ENCODE measurements around the gene NFKB2. TPM values are rescaled to one million over a fixed set of nuclear protein-coding genes. Genes with fewer than 3 reads are reported as not detected.

NFKB2 gene
- total RNA-seq, 1 donor from 2014 or later, result 11.0 TPM

GRCh38 chr10:102375867-102376266 is 19.6 kb upstream of the NFKB2 start:
- H3K9me3 ChIP-seq (ENCODE audit: control insufficient read depth in 3 of 3, low read length in 3 of 3), result peaks cover 0 to 3% (median 0%) of the 10 kb centered on the region in 3 donors
- no peaks in the 10 kb centered on the region for H3K4me1 ChIP-seq (ENCODE audit: control insufficient read depth in 3 of 3, insufficient read depth in 3 of 3, low read length in 3 of 3)
- no peaks in the 10 kb centered on the region for H3K27me3 ChIP-seq (ENCODE audit: control insufficient read depth in 3 of 3, insufficient read depth in 3 of 3, low read length in 3 of 3)
- H3K27ac ChIP-seq (ENCODE audit: low read depth, low read length), result no peak overlapping the region
- H3K4me3 ChIP-seq (ENCODE audit: low read length in 3 of 3), result no peak overlapping the region
- no peak overlapping the region for H3K9ac ChIP-seq (ENCODE audit: low read depth in 1 of 3, low read length in 3 of 3)
- peaks cover 66 to 75% (median 70%) of the 10 kb centered on the region in 3 donors for H3K36me3 ChIP-seq (ENCODE audit: control insufficient read depth in 3 of 3, insufficient read depth in 3 of 3, low read length in 3 of 3)

- Histone ChIP-seq H3K27me3 (ENCODE audit: control insufficient read depth in 3 of 3, insufficient read depth in 3 of 3, low read length in 3 of 3) (no peaks in the 10 kb centered on the region), H3K9ac (ENCODE audit: low read depth in 1 of 3, low read length in 3 of 3) (no peak overlapping the region), H3K4me3 (ENCODE audit: low read length in 3 of 3) (no peak overlapping the region), H3K27ac (ENCODE audit: low read depth, low read length) (no peak overlapping the region), H3K9me3 (ENCODE audit: control insufficient read depth in 3 of 3, low read length in 3 of 3) (no peaks in the 10 kb centered on the region), H3K36me3 (ENCODE audit: control insufficient read depth in 3 of 3, insufficient read depth in 3 of 3, low read length in 3 of 3) (peaks cover 63 to 72% (median 67%) of the 10 kb centered on the region in 3 donors), H3K4me1 (ENCODE audit: control insufficient read depth in 3 of 3, insufficient read depth in 3 of 3, low read length in 3 of 3) (no peaks in the 10 kb centered on the region)
Measured at GRCh38 chr10:102376901-102377300, 18.6 kb upstream of the NFKB2 start.

- Histone ChIP-seq H3K9me3 (ENCODE audit: control insufficient read depth in 3 of 3, low read length in 3 of 3) (no peaks in the 10 kb centered on the region), H3K36me3 (ENCODE audit: control insufficient read depth in 3 of 3, insufficient read depth in 3 of 3, low read length in 3 of 3) (peaks cover 59 to 62% (median 61%) of the 10 kb centered on the region in 3 donors), H3K27me3 (ENCODE audit: control insufficient read depth in 3 of 3, insufficient read depth in 3 of 3, low read length in 3 of 3) (no peaks in the 10 kb centered on the region), H3K27ac (ENCODE audit: low read depth, low read length) (no peak overlapping the region), H3K4me1 (ENCODE audit: control insufficient read depth in 3 of 3, insufficient read depth in 3 of 3, low read length in 3 of 3) (no peaks in the 10 kb centered on the region), H3K4me3 (ENCODE audit: low read length in 3 of 3) (no peak overlapping the region), H3K9ac (ENCODE audit: low read depth in 1 of 3, low read length in 3 of 3) (peak overlapping the region in 1 of 3 donors; percentile 8)
Measured at GRCh38 chr10:102379383-102379782, 16.1 kb upstream of the NFKB2 start.

- H3K4me1 ChIP-seq (ENCODE audit: control insufficient read depth in 3 of 3, insufficient read depth in 3 of 3, low read length in 3 of 3), result peaks cover 0 to 7% (median 0%) of the 10 kb centered on the region in 3 donors
- no peak overlapping the region for H3K9ac ChIP-seq (ENCODE audit: low read depth in 1 of 3, low read length in 3 of 3)
- H3K9me3 ChIP-seq (ENCODE audit: control insufficient read depth in 3 of 3, low read length in 3 of 3), result no peaks in the 10 kb centered on the region
- no peak overlapping the region for H3K4me3 ChIP-seq (ENCODE audit: low read length in 3 of 3)
- H3K36me3 ChIP-seq (ENCODE audit: control insufficient read depth in 3 of 3, insufficient read depth in 3 of 3, low read length in 3 of 3), result peaks cover 38 to 42% (median 42%) of the 10 kb centered on the region in 3 donors
- H3K27ac ChIP-seq (ENCODE audit: low read depth, low read length), result no peak overlapping the region
- no peaks in the 10 kb centered on the region for H3K27me3 ChIP-seq (ENCODE audit: control insufficient read depth in 3 of 3, insufficient read depth in 3 of 3, low read length in 3 of 3)
Measured at GRCh38 chr10:102381983-102382382, 13.5 kb upstream of the NFKB2 start.

- H3K27ac ChIP-seq (ENCODE audit: low read depth, low read length), result no peak overlapping the region
- H3K4me3 ChIP-seq (ENCODE audit: low read length in 3 of 3), result no peak overlapping the region
- peaks cover 37 to 40% (median 39%) of the 10 kb centered on the region in 3 donors for H3K36me3 ChIP-seq (ENCODE audit: control insufficient read depth in 3 of 3, insufficient read depth in 3 of 3, low read length in 3 of 3)
- H3K4me1 ChIP-seq (ENCODE audit: control insufficient read depth in 3 of 3, insufficient read depth in 3 of 3, low read length in 3 of 3), result peaks cover 0 to 7% (median 0%) of the 10 kb centered on the region in 3 donors
- no peaks in the 10 kb centered on the region for H3K9me3 ChIP-seq (ENCODE audit: control insufficient read depth in 3 of 3, low read length in 3 of 3)
- H3K9ac ChIP-seq (ENCODE audit: low read depth in 1 of 3, low read length in 3 of 3), result no peak overlapping the region
- no peaks in the 10 kb centered on the region for H3K27me3 ChIP-seq (ENCODE audit: control insufficient read depth in 3 of 3, insufficient read depth in 3 of 3, low read length in 3 of 3)
Measured at GRCh38 chr10:102382871-102383270, 12.6 kb upstream of the NFKB2 start.

GRCh38 chr10:102384053-102384452 is 11.5 kb upstream of the NFKB2 start:
- H3K27ac ChIP-seq (ENCODE audit: low read depth, low read length), result no peak overlapping the region
- H3K4me1 ChIP-seq (ENCODE audit: control insufficient read depth in 3 of 3, insufficient read depth in 3 of 3, low read length in 3 of 3), result peaks cover 0 to 7% (median 0%) of the 10 kb centered on the region in 3 donors
- no peaks in the 10 kb centered on the region for H3K27me3 ChIP-seq (ENCODE audit: control insufficient read depth in 3 of 3, insufficient read depth in 3 of 3, low read length in 3 of 3)
- H3K9ac ChIP-seq (ENCODE audit: low read depth in 1 of 3, low read length in 3 of 3), result no peak overlapping the region
- no peaks in the 10 kb centered on the region for H3K9me3 ChIP-seq (ENCODE audit: control insufficient read depth in 3 of 3, low read length in 3 of 3)
- no peak overlapping the region for H3K4me3 ChIP-seq (ENCODE audit: low read length in 3 of 3)
- H3K36me3 ChIP-seq (ENCODE audit: control insufficient read depth in 3 of 3, insufficient read depth in 3 of 3, low read length in 3 of 3), result peaks cover 29 to 32% (median 31%) of the 10 kb centered on the region in 3 donors

GRCh38 chr10:102384606-102385429 is 10.7 kb upstream of the NFKB2 start:
- Histone ChIP-seq H3K27ac (ENCODE audit: low read depth, low read length) (no peak overlapping the region), H3K4me3 (ENCODE audit: low read length in 3 of 3) (no peak overlapping the region), H3K9ac (ENCODE audit: low read depth in 1 of 3, low read length in 3 of 3) (no peak overlapping the region), H3K36me3 (ENCODE audit: control insufficient read depth in 3 of 3, insufficient read depth in 3 of 3, low read length in 3 of 3) (peaks cover 21 to 24% (median 24%) of the 10 kb centered on the region in 3 donors), H3K4me1 (ENCODE audit: control insufficient read depth in 3 of 3, insufficient read depth in 3 of 3, low read length in 3 of 3) (peaks cover 0 to 7% (median 0%) of the 10 kb centered on the region in 3 donors), H3K27me3 (ENCODE audit: control insufficient read depth in 3 of 3, insufficient read depth in 3 of 3, low read length in 3 of 3) (no peaks in the 10 kb centered on the region), H3K9me3 (ENCODE audit: control insufficient read depth in 3 of 3, low read length in 3 of 3) (no peaks in the 10 kb centered on the region)

GRCh38 chr10:102389894-102390293 is 5.6 kb upstream of the NFKB2 start:
- H3K27me3 ChIP-seq (ENCODE audit: control insufficient read depth in 3 of 3, insufficient read depth in 3 of 3, low read length in 3 of 3), result no peaks in the 10 kb centered on the region
- H3K9me3 ChIP-seq (ENCODE audit: control insufficient read depth in 3 of 3, low read length in 3 of 3), result no peaks in the 10 kb centered on the region
- no peak overlapping the region for H3K4me3 ChIP-seq (ENCODE audit: low read length in 3 of 3)
- no peak overlapping the region for H3K27ac ChIP-seq (ENCODE audit: low read depth, low read length)
- H3K36me3 ChIP-seq (ENCODE audit: control insufficient read depth in 3 of 3, insufficient read depth in 3 of 3, low read length in 3 of 3), result no peaks in the 10 kb centered on the region
- H3K9ac ChIP-seq (ENCODE audit: low read depth in 1 of 3, low read length in 3 of 3), result no peak overlapping the region
- peaks cover 9 to 15% (median 10%) of the 10 kb centered on the region in 3 donors for H3K4me1 ChIP-seq (ENCODE audit: control insufficient read depth in 3 of 3, insufficient read depth in 3 of 3, low read length in 3 of 3)

- Histone ChIP-seq H3K4me1 (ENCODE audit: control insufficient read depth in 3 of 3, insufficient read depth in 3 of 3, low read length in 3 of 3) (peaks cover 19 to 22% (median 21%) of the 10 kb centered on the region in 3 donors), H3K9me3 (ENCODE audit: control insufficient read depth in 3 of 3, low read length in 3 of 3) (no peaks in the 10 kb centered on the region), H3K36me3 (ENCODE audit: control insufficient read depth in 3 of 3, insufficient read depth in 3 of 3, low read length in 3 of 3) (peaks cover 2 to 3% (median 3%) of the 10 kb centered on the region in 3 donors), H3K4me3 (ENCODE audit: low read length in 3 of 3) (no peak overlapping the region), H3K9ac (ENCODE audit: low read depth in 1 of 3, low read length in 3 of 3) (no peak overlapping the region), H3K27me3 (ENCODE audit: control insufficient read depth in 3 of 3, insufficient read depth in 3 of 3, low read length in 3 of 3) (no peaks in the 10 kb centered on the region), H3K27ac (ENCODE audit: low read depth, low read length) (no peak overlapping the region)
Measured at GRCh38 chr10:102392306-102392705, 3.2 kb upstream of the NFKB2 start.

- H3K27ac ChIP-seq (ENCODE audit: low read depth, low read length), result peak overlapping the region; percentile 97
- H3K4me3 ChIP-seq (ENCODE audit: low read length in 3 of 3), result peak overlapping the region; percentile 93 to 98 (median 94)
- no peaks in the 10 kb centered on the region for H3K27me3 ChIP-seq (ENCODE audit: control insufficient read depth in 3 of 3, insufficient read depth in 3 of 3, low read length in 3 of 3)
- H3K36me3 ChIP-seq (ENCODE audit: control insufficient read depth in 3 of 3, insufficient read depth in 3 of 3, low read length in 3 of 3), result peaks cover 9 to 14% (median 11%) of the 10 kb centered on the region in 3 donors
- H3K9me3 ChIP-seq (ENCODE audit: control insufficient read depth in 3 of 3, low read length in 3 of 3), result no peaks in the 10 kb centered on the region
- peak overlapping the region; percentile 79 to 94 (median 83) for H3K9ac ChIP-seq (ENCODE audit: low read depth in 1 of 3, low read length in 3 of 3)
- peaks cover 19 to 28% (median 23%) of the 10 kb centered on the region in 3 donors for H3K4me1 ChIP-seq (ENCODE audit: control insufficient read depth in 3 of 3, insufficient read depth in 3 of 3, low read length in 3 of 3)
Measured at GRCh38 chr10:102393411-102394078, 2.0 kb upstream of the NFKB2 start.

Measured in skeletal muscle tissue (tissue), 4 donors.